Fibroblast of lung (primary cell): ENCODE results near the gene COL16A1.

ENCODE experiments used
- EZH2 ChIP-seq: IDR thresholded peaks from 2 replicates; pipeline ENCODE4 v1.5.1; 2012; ENCODE audit warnings: low read length, control low read depth, mild to moderate bottlenecking; ENCODE audit errors: missing control alignments
- TF ChIP-seq, protein P1 (sequence below), 2 donors: IDR thresholded peaks in 1 of 2; conservative IDR thresholded peaks in 1 of 2; 1 replicate in 1 of 2; 2 replicates in 1 of 2; pipeline ENCODE4 v1.5.1; 2011 to 2012; ENCODE audit warnings: low read length in 2 of 2, control low read depth in 1 of 2, inconsistent platforms in 1 of 2, low read depth in 1 of 2, mild to moderate bottlenecking in 1 of 2

GRCh38 chr1:31677401-31677800 is 26.4 kb downstream of the COL16A1 start:
- TF ChIP-seq, protein P1, sequence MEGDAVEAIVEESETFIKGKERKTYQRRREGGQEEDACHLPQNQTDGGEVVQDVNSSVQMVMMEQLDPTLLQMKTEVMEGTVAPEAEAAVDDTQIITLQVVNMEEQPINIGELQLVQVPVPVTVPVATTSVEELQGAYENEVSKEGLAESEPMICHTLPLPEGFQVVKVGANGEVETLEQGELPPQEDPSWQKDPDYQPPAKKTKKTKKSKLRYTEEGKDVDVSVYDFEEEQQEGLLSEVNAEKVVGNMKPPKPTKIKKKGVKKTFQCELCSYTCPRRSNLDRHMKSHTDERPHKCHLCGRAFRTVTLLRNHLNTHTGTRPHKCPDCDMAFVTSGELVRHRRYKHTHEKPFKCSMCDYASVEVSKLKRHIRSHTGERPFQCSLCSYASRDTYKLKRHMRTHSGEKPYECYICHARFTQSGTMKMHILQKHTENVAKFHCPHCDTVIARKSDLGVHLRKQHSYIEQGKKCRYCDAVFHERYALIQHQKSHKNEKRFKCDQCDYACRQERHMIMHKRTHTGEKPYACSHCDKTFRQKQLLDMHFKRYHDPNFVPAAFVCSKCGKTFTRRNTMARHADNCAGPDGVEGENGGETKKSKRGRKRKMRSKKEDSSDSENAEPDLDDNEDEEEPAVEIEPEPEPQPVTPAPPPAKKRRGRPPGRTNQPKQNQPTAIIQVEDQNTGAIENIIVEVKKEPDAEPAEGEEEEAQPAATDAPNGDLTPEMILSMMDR (conservative IDR thresholded peaks at IDR 0.05 in 1 of 2, IDR thresholded peaks at IDR 0.05 in 1 of 2; ENCODE audit: low read depth in 1 of 2, low read length in 2 of 2) = no peak
- no peak for TF ChIP-seq EZH2
